K562 (cell line): ENCODE measurements around the gene DCAF10. TPM values are rescaled to one million over a fixed set of nuclear protein-coding genes. Genes with fewer than 3 reads are reported as not detected.

Experiments used
- ATF7 ChIP-seq: fragments of 450-650 bp; IDR thresholded peaks from 2 replicates; pipeline ENCODE4 v1.7.1; 2014; ENCODE audit warnings: mild to moderate bottlenecking, moderate library complexity
- CXXC5 ChIP-seq: fragments of 250-450 bp; sonication (Bioruptor Pico); IDR thresholded peaks from 2 replicates; pipeline ENCODE4 v1.8.0; 2022; ENCODE audit warnings: inconsistent platforms, mild to moderate bottlenecking, moderate library complexity
- ELF4 ChIP-seq: fragments of 450-650 bp; formaldehyde crosslinking; IDR thresholded peaks from 2 replicates; pipeline ENCODE4 v1.4.0; 2022; ENCODE audit warnings: missing genetic modification characterization
- ETV5 ChIP-seq: sonication (generic); formaldehyde crosslinking; IDR thresholded peaks from 2 replicates; pipeline ENCODE4 v1.4.0; 2020; ENCODE audit warnings: low read depth, mild to moderate bottlenecking, missing genetic modification reagents
- HNRNPL ChIP-seq: fragments of 200-400 bp; formaldehyde crosslinking; IDR thresholded peaks from 2 replicates; pipeline ENCODE4 v1.6.1; 2017; ENCODE audit warnings: low read depth, mild to moderate bottlenecking, low read length
- MBD2 ChIP-seq: sonication (generic); IDR thresholded peaks from 2 replicates; pipeline ENCODE4 v1.6.1; 2016; ENCODE audit warnings: low read depth, borderline replicate concordance
- NCOA1 ChIP-seq: fragments of 450-650 bp; IDR thresholded peaks from 2 replicates; pipeline ENCODE4 v1.6.1; 2016; ENCODE audit warnings: low read depth
- NCOA4 ChIP-seq: fragments of 450-650 bp; IDR thresholded peaks from 2 replicates; pipeline ENCODE4 v1.6.1; 2018; ENCODE audit warnings: mild to moderate bottlenecking; ENCODE audit not compliant: partially characterized antibody
- PTBP1 ChIP-seq: fragments of 200-400 bp; formaldehyde crosslinking; IDR thresholded peaks from 2 replicates; pipeline ENCODE4 v1.6.1; 2017; ENCODE audit warnings: low read depth, low read length
- RFX5 ChIP-seq: IDR thresholded peaks from 2 replicates; pipeline ENCODE4 v1.6.1; 2011; ENCODE audit warnings: low read depth, mild to moderate bottlenecking, improper control_type of control experiment, low read length
- SNRNP70 ChIP-seq: fragments of 200-400 bp; formaldehyde crosslinking; optimal IDR thresholded peaks from 2 replicates; pipeline ENCODE3; 2017; ENCODE audit warnings: low read depth, low read length
- SRSF9 ChIP-seq: fragments of 200-400 bp; formaldehyde crosslinking; IDR thresholded peaks from 2 replicates; pipeline ENCODE4 v1.6.1; 2017; ENCODE audit warnings: low read depth, low read length, borderline replicate concordance
- STAT5B ChIP-seq: fragments of 250-450 bp; sonication (Bioruptor Pico); IDR thresholded peaks from 2 replicates; pipeline ENCODE4 v1.8.0; 2021; ENCODE audit warnings: mild to moderate bottlenecking, inconsistent platforms
- TRIM24 ChIP-seq, 2 experiments: fragments of 450-650 bp; IDR thresholded peaks; 2 replicates each; pipeline ENCODE4 v1.6.1; 2016
- ZNF143 ChIP-seq: sonication (generic); formaldehyde crosslinking; IDR thresholded peaks from 2 replicates; pipeline ENCODE4 v1.9.0; 2022; ENCODE audit warnings: mild to moderate bottlenecking, missing genetic modification reagents
- ZNF174 ChIP-seq: fragments of 250-450 bp; sonication (Bioruptor Pico); IDR thresholded peaks from 2 replicates; pipeline ENCODE4 v1.4.0; 2020; ENCODE audit warnings: mild to moderate bottlenecking
- ZNF316 ChIP-seq: fragments of 450-650 bp; IDR thresholded peaks from 2 replicates; pipeline ENCODE4 v1.6.1; 2016
- ZNF431 ChIP-seq: sonication (generic); formaldehyde crosslinking; IDR thresholded peaks from 2 replicates; pipeline ENCODE4 v1.8.0; 2022; ENCODE audit warnings: mild to moderate bottlenecking, missing genetic modification reagents
- ZNF583 ChIP-seq: fragments of 250-450 bp; sonication (Bioruptor Pico); IDR thresholded peaks from 2 replicates; pipeline ENCODE4 v1.4.0; 2020
- ZSCAN32 ChIP-seq: fragments of 450-650 bp; formaldehyde crosslinking; IDR thresholded peaks from 2 replicates; pipeline ENCODE4 v1.4.0; 2020; ENCODE audit warnings: mild to moderate bottlenecking, moderate library complexity
- polyA plus RNA-seq, 8 experiments: library from polyadenylated mRNA; depleted of rRNA in 4 of 8; stranded (reverse) in 5 of 8; unstranded in 3 of 8; fragments of >200 nt; fragmentation: Nextera tagmentation in 2 of 8; fragmentation: Illumina TruSeq in 1 of 8; extraction: Ambion mirVana in 2 of 8; extraction: Trizol in 1 of 8; gene quantifications; 2 replicates each; pipeline versions ENCODE4 v1.2.1 to v1.2.3, GENCODE V29; 2011 to 2014; ENCODE audit warnings: inconsistent platforms in 1 of 8, missing spikeins in 1 of 8
- total RNA-seq, 7 experiments: library from RNA; depleted of rRNA in 6 of 7; stranded (reverse); fragments of >200 nt in 6 of 7; fragmentation: Illumina TruSeq in 2 of 7; extraction: Trizol in 2 of 7; gene quantifications; 2 replicates each; pipeline versions ENCODE4 v1.2.1 to v1.2.3, GENCODE V29; 2011 to 2021; ENCODE audit warnings: low replicate concordance in 1 of 7
- TF ChIP-seq, protein P1 (sequence below): sonication (generic); formaldehyde crosslinking; IDR thresholded peaks from 2 replicates; pipeline ENCODE4 v1.8.1; 2023; ENCODE audit warnings: mild to moderate bottlenecking, missing genetic modification reagents
- TF ChIP-seq, protein P2 (sequence below): sonication (generic); formaldehyde crosslinking; IDR thresholded peaks from 2 replicates; pipeline ENCODE4 v1.8.0; 2022; ENCODE audit warnings: mild to moderate bottlenecking, missing genetic modification reagents
- TF ChIP-seq, protein P3 (sequence below): fragments of 450-650 bp; IDR thresholded peaks from one replicate; pipeline ENCODE4 v1.6.1; 2018; ENCODE audit warnings: mild to moderate bottlenecking, moderate library complexity; ENCODE audit not compliant: partially characterized antibody
- TF ChIP-seq, protein P4 (sequence below): sonication (generic); formaldehyde crosslinking; IDR thresholded peaks from 2 replicates; pipeline ENCODE4 v1.5.0; 2020; ENCODE audit warnings: missing genetic modification reagents
- TF ChIP-seq, protein P5 (sequence below): fragments of 450-650 bp; IDR thresholded peaks from 2 replicates; pipeline ENCODE4 v1.6.1; 2016; ENCODE audit warnings: antibody characterized with exemption

Gene DCAF10
- total and polyA plus RNA-seq, 9 of the 15 experiments (the other 6 are each of a cell fraction or from before 2014, with no cell fraction given) = 6.8 to 40.1 (median 16.9) TPM

DNA sequence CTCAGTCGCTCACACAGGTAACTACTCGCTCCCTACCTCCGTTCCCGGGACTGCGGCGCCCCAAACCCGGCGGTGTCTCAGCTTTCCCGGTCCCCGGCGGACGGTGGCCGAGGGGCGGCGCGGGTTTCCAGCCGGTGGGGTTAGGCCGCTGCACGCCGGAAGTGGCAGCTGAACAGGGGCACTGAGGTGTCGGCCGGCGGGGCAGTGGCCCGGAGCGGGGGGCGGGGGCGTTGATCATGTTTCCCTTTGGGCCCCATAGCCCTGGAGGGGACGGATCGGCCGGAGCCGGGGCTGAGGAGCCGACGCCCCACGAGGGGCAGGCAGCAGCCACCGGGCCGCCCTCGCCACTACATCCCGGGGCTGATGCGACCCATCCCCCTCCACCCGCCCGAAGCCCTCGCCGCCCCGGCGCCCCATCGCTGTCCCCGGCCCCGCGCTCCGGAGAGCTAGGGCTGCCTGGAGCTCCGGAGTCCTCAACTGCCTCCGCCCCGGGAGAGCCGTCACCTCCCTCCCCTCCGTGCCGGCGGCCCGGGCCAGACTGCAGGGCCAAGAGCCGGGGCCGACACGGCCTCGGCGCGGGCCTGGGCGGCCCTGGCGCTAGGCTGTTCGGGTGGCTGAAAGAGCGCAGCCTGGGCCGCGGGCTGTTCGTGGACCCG lies at the start of gene DCAF10 (continued):
- TF ChIP-seq, protein P1, sequence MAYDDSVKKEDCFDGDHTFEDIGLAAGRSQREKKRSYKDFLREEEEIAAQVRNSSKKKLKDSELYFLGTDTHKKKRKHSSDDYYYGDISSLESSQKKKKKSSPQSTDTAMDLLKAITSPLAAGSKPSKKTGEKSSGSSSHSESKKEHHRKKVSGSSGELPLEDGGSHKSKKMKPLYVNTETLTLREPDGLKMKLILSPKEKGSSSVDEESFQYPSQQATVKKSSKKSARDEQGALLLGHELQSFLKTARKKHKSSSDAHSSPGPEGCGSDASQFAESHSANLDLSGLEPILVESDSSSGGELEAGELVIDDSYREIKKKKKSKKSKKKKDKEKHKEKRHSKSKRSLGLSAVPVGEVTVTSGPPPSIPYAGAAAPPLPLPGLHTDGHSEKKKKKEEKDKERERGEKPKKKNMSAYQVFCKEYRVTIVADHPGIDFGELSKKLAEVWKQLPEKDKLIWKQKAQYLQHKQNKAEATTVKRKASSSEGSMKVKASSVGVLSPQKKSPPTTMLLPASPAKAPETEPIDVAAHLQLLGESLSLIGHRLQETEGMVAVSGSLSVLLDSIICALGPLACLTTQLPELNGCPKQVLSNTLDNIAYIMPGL (CRISPR knock-in tag) = peak; percentile 52; the same call in 1 of the 2 replicates
- peak; percentile 5 to 100; a peak in 3 of 4 replicates for TF ChIP-seq TRIM24 (IDR thresholded peaks at IDR 0.05)
- peak; percentile 80 for TF ChIP-seq ATF7
- TF ChIP-seq ZNF431 (CRISPR knock-in tag) = peak; percentile 66; the same call in 1 of the 2 replicates
- no peak for TF ChIP-seq NCOA4
- TF ChIP-seq, protein P2, sequence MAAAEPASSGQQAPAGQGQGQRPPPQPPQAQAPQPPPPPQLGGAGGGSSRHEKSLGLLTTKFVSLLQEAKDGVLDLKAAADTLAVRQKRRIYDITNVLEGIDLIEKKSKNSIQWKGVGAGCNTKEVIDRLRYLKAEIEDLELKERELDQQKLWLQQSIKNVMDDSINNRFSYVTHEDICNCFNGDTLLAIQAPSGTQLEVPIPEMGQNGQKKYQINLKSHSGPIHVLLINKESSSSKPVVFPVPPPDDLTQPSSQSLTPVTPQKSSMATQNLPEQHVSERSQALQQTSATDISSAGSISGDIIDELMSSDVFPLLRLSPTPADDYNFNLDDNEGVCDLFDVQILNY = 0 out of 2 replicates have a peak, but pooled peaks have one; percentile 5
- TF ChIP-seq ZNF583 = peak; percentile 73; the same call in 1 of the 2 replicates
- TF ChIP-seq NCOA1 = peak; percentile 100
- TF ChIP-seq RFX5 = peak; percentile 37; the same call in 1 of the 2 replicates
- TF ChIP-seq ZNF143 (CRISPR knock-in tag) = no peak
- TF ChIP-seq HNRNPL = peak; percentile 98
- TF ChIP-seq SNRNP70 = no peak
- peak; percentile 88; the same call in 1 of the 2 replicates for TF ChIP-seq ETV5 (CRISPR knock-in tag)
- no peak for TF ChIP-seq SRSF9
- TF ChIP-seq ZNF174 = no peak
- peak; percentile 92 for TF ChIP-seq CXXC5 (CRISPR knock-in tag)
- TF ChIP-seq, protein P3, sequence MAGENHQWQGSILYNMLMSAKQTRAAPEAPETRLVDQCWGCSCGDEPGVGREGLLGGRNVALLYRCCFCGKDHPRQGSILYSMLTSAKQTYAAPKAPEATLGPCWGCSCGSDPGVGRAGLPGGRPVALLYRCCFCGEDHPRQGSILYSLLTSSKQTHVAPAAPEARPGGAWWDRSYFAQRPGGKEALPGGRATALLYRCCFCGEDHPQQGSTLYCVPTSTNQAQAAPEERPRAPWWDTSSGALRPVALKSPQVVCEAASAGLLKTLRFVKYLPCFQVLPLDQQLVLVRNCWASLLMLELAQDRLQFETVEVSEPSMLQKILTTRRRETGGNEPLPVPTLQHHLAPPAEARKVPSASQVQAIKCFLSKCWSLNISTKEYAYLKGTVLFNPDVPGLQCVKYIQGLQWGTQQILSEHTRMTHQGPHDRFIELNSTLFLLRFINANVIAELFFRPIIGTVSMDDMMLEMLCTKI = no peak
- 0 out of 2 replicates have a peak, but pooled peaks have one; percentile 55 for TF ChIP-seq ELF4 (CRISPR knock-in tag)
- TF ChIP-seq ZSCAN32 (CRISPR knock-in tag) = no peak
- TF ChIP-seq, protein P4, sequence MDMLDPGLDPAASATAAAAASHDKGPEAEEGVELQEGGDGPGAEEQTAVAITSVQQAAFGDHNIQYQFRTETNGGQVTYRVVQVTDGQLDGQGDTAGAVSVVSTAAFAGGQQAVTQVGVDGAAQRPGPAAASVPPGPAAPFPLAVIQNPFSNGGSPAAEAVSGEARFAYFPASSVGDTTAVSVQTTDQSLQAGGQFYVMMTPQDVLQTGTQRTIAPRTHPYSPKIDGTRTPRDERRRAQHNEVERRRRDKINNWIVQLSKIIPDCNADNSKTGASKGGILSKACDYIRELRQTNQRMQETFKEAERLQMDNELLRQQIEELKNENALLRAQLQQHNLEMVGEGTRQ (CRISPR knock-in tag) = 0 out of 2 replicates have a peak, but pooled peaks have one; percentile 15
- no peak for TF ChIP-seq PTBP1
- no peak for TF ChIP-seq STAT5B (CRISPR knock-in tag)
- peak; percentile 80; the same call in 1 of the 2 replicates for TF ChIP-seq MBD2
- no peak for TF ChIP-seq ZNF316
- TF ChIP-seq, protein P5, sequence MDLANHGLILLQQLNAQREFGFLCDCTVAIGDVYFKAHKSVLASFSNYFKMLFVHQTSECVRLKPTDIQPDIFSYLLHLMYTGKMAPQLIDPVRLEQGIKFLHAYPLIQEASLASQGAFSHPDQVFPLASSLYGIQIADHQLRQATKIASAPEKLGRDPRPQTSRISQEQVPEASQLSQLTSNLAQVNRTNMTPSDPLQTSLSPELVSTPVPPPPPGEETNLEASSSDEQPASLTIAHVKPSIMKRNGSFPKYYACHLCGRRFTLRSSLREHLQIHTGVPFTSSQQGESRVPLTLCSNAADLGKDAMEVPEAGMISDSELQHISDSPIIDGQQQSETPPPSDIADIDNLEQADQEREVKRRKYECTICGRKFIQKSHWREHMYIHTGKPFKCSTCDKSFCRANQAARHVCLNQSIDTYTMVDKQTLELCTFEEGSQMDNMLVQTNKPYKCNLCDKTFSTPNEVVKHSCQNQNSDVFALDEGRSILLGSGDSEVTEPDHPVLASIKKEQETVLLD = peak; percentile 84
